RWPE2 (cell line): ENCODE measurements around the gene SEC61B.

ENCODE experiments used
- ATAC-seq: fragments of 200-7000 bp; cut with Tn5 transposase; 3 replicates; pipeline ENCODE4 v1.9.1; 2021; ENCODE audit warnings: low read depth
- DNase-seq: peaks from one replicate; pipeline ENCODE4 v3.0.0-alpha.2; 2020; ENCODE audit warnings: low spot score
- H3K27ac ChIP-seq: fragments of 450-650 bp; 2 replicates; pipeline ENCODE4 v1.5.1; 2017; ENCODE audit warnings: mild to moderate bottlenecking; ENCODE audit not compliant: poor library complexity, severe bottlenecking
- H3K27me3 ChIP-seq: fragments of 250-450 bp; sonication (Bioruptor Pico); 2 replicates; pipeline ENCODE4 v1.5.1; 2021; ENCODE audit warnings: mild to moderate bottlenecking, moderate library complexity; ENCODE audit not compliant: insufficient read depth, poor library complexity, severe bottlenecking
- H3K36me3 ChIP-seq: fragments of 250-450 bp; sonication (Bioruptor Pico); 2 replicates; pipeline ENCODE4 v1.5.1; 2020; ENCODE audit warnings: low read depth, mild to moderate bottlenecking, moderate library complexity
- H3K4me1 ChIP-seq: fragments of 250-450 bp; sonication (Bioruptor Pico); 2 replicates; pipeline ENCODE4 v1.5.1; 2021; ENCODE audit warnings: mild to moderate bottlenecking, moderate library complexity; ENCODE audit not compliant: insufficient read depth, poor library complexity, severe bottlenecking
- H3K4me3 ChIP-seq: fragments of 250-450 bp; sonication (Bioruptor Pico); 2 replicates; pipeline ENCODE4 v1.5.1; 2021; ENCODE audit warnings: mild to moderate bottlenecking, moderate library complexity; ENCODE audit not compliant: severe bottlenecking
- H3K9me3 ChIP-seq: fragments of 250-450 bp; sonication (Bioruptor Pico); 2 replicates; pipeline ENCODE4 v1.5.1; 2021; ENCODE audit warnings: mild to moderate bottlenecking, moderate library complexity; ENCODE audit not compliant: severe bottlenecking
- TF ChIP-seq, protein P1 (sequence below): fragments of 450-650 bp; IDR thresholded peaks from one replicate; pipeline ENCODE4 v1.5.1; 2017; ENCODE audit warnings: mild to moderate bottlenecking, moderate library complexity; ENCODE audit not compliant: poor library complexity, severe bottlenecking

Gene SEC61B

DNA sequence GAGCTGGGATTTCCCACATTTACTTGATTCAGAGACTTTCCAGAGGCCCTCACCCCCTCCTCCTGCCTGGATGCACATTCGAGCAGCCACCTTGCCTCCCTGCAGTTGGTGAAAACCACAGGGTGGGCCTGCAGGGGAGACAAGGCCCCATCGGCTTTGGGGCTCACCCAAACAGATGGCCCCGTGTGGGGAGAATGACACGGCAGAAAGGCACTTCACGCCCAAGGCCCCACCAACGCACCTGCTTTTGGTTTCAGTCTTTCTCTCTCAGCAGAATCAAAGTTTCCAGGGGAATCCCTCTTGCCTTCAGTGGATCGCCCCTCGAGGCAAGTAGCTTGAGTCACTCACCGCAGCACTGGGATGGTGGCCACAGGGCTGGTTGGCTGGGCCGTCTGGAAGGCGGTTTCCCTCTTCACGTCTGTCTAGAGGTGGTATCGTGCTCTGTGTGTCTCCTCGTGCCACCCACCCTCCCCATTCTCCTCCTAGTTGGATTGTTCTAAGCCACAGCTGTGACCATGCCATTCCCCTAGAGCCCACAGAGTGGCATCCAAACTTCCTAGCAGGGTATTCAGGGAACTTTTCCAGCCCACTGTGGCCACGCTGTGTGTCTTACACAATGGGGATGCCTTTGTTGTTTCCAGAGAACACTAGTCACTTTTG lies 31.8 kb downstream of the SEC61B start:
- Histone ChIP-seq H3K36me3 (no peaks in the 10 kb centered on the region), H3K27me3 (no peaks in the 10 kb centered on the region), H3K4me1 (no peaks in the 10 kb centered on the region), H3K27ac (no peak overlapping the region), H3K9me3 (no peaks in the 10 kb centered on the region), H3K4me3 (no peak overlapping the region)
- DNase-seq (no peak), ATAC-seq (no peak)
- TF ChIP-seq, protein P1, sequence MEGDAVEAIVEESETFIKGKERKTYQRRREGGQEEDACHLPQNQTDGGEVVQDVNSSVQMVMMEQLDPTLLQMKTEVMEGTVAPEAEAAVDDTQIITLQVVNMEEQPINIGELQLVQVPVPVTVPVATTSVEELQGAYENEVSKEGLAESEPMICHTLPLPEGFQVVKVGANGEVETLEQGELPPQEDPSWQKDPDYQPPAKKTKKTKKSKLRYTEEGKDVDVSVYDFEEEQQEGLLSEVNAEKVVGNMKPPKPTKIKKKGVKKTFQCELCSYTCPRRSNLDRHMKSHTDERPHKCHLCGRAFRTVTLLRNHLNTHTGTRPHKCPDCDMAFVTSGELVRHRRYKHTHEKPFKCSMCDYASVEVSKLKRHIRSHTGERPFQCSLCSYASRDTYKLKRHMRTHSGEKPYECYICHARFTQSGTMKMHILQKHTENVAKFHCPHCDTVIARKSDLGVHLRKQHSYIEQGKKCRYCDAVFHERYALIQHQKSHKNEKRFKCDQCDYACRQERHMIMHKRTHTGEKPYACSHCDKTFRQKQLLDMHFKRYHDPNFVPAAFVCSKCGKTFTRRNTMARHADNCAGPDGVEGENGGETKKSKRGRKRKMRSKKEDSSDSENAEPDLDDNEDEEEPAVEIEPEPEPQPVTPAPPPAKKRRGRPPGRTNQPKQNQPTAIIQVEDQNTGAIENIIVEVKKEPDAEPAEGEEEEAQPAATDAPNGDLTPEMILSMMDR = no peak

DNA sequence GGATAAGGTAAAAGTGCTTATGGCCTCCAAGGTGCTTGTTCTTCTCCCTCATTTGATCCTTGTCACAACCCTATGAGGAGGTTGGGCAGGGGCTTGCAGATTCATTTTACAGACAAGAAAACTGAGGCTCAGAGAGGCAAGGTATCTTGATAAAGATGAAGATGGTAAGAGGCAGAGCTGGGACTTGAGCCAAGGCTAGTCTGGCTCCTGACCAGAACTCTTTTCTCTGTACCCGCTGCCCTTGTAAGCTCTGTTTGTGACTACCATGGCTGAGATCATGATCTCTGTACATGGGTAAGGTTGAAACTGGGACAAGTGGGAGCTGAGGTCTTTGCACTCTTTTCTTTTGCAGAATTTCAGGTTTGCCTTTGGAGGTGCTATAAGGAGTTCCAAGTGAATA lies 33.6 kb downstream of the SEC61B start:
- Histone ChIP-seq H3K27me3 (no peaks in the 10 kb centered on the region), H3K27ac (no peak overlapping the region), H3K4me3 (no peak overlapping the region), H3K9me3 (no peaks in the 10 kb centered on the region), H3K4me1 (no peaks in the 10 kb centered on the region), H3K36me3 (no peaks in the 10 kb centered on the region)
- no peak for DNase-seq
- ATAC-seq = no peak
- TF ChIP-seq, protein P1 = no peak

DNA sequence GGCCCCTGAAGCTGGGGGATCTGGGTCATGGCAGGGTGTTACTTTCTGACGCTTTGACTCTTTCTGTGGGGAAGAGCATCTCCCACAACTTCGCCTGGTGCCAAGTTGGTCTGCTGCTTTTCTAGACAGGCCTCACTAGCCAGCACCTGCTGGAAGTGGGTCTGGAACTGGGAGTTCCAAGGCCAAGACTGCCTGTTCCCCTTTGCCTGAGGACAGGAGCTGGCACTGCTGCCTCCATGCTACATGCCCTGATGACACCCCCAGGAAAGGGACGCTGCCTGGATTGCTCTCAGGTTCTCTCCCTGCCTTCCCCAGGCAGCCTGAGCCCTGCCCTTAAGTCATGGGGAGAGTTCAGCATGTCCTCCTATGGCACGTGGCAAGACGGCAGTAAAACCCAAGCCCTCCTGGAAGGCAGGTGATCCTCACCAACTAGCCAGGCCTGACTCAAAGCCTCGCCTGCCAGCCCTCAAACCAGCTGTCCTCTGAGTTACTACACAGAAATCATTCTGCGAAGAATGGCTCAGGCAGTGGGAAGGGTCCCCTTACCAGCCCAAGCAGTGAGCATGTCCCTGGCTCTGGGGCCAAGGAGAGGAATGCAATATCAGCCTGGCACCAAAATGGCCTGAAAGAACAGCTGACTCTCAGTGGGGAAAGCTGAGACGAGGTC lies 35.8 kb downstream of the SEC61B start:
- TF ChIP-seq, protein P1 = no peak
- DNase-seq (no peak), ATAC-seq (no peak)
- Histone ChIP-seq H3K27me3 (no peaks in the 10 kb centered on the region), H3K36me3 (no peaks in the 10 kb centered on the region), H3K9me3 (no peaks in the 10 kb centered on the region), H3K4me3 (no peak overlapping the region), H3K27ac (no peak overlapping the region), H3K4me1 (no peaks in the 10 kb centered on the region)

DNA sequence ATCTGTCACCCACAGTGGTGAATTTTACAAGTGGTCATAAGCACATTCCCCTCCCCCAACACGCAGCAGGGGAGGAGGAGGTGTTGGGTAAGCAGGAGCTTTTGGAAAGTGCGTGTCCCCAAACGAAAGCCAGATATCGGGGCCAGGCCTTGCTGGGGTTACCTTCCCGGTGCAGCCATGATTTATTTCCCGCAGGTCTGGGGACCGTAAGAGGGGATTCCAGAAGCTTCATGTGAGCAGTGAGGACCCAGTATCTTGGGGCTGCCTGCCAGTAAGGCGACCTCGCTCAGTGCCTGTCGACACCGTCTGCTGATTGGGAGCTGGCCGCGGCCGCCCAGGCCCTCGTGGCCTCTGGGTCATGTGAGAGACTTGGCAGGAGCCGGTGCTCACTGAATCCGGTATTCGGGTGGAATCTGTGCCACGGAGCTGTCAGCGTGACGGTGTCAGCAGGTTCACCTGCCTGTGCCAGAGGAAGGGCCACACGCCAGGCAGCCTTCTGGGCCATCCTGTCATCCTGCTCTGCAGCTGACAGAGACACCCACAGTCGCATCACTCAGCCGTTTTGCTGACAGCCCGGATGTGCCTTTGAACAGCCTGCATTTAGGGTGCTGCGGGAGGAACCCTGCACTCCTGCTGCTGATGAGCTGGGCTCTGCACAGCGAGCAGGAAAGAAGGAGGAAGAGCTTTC lies 37.3 kb downstream of the SEC61B start:
- Histone ChIP-seq H3K4me1 (no peaks in the 10 kb centered on the region), H3K36me3 (no peaks in the 10 kb centered on the region), H3K27me3 (no peaks in the 10 kb centered on the region), H3K9me3 (no peaks in the 10 kb centered on the region), H3K27ac (no peak overlapping the region), H3K4me3 (no peak overlapping the region)
- TF ChIP-seq, protein P1 = no peak
- ATAC-seq (no peak; the same call in 2 of the 3 replicates), DNase-seq (no peak)
